Activated CD4-positive, alpha-beta T cell treated with anti-CD3 and anti-CD28 coated beads for 36 hours (primary cell): Measurements from ENCODE around the gene CUL4A. TPM values are rescaled to one million over a fixed set of nuclear protein-coding genes. Genes with fewer than 3 reads are reported as not detected.
"Not testable (repeated sequence)": the region's sequence is repeated elsewhere in the genome, so short reads cannot be mapped to it uniquely, and the experiment has no call there.

ENCODE experiments used
- ATAC-seq: fragments of 200-7000 bp; cut with Tn5 transposase; one replicate; pipeline ENCODE4 v1.10.0; 2021; ENCODE audit warnings: mild to moderate bottlenecking, moderate library complexity
- CTCF ChIA-PET: fragments of 350-600 bp; sonication (Branson Sonifier 250); formaldehyde crosslinking; loops from one replicate; lab custom pipeline; 2021; ENCODE audit warnings: antibody characterized with exemption; lab: Charles Lee
- POLR2A ChIA-PET: fragments of 350-600 bp; sonication (Branson Sonifier 250); formaldehyde crosslinking; loops from one replicate; lab custom pipeline; 2021; ENCODE audit warnings: antibody characterized with exemption, inconsistent platforms; lab: Charles Lee
- DNase-seq: peaks from one replicate; pipeline ENCODE4 v3.0.0-alpha.2; 2020
- H3K27ac Mint-ChIP-seq: one replicate; pipeline ENCODE4 v1.8.0; 2021; ENCODE audit warnings: mixed read lengths
- H3K27me3 Mint-ChIP-seq: one replicate; pipeline ENCODE4 v1.8.0; 2021; ENCODE audit warnings: mixed read lengths
- H3K36me3 Mint-ChIP-seq: one replicate; pipeline ENCODE4 v1.8.0; 2021; ENCODE audit warnings: low read depth, mixed read lengths
- H3K4me1 Mint-ChIP-seq: one replicate; pipeline ENCODE4 v1.8.0; 2021; ENCODE audit warnings: mixed read lengths
- H3K4me3 Mint-ChIP-seq: one replicate; pipeline ENCODE4 v1.8.0; 2021; ENCODE audit warnings: mild to moderate bottlenecking, moderate library complexity, mixed read lengths
- H3K9me3 Mint-ChIP-seq: one replicate; pipeline ENCODE4 v1.8.0; 2021; ENCODE audit warnings: low read depth, mixed read lengths
- intact Hi-C, 2 experiments: fragments of 100-400 bp; cut with DNase I in 1 of 2; cut with micrococcal nuclease in 1 of 2; formaldehyde crosslinking; loops; one replicate each; pipeline versions ENCODE4 v1.14.2 to v1.15.1; 2022 to 2024; cut with DNase I, micrococcal nuclease
- microRNA-seq: library from miRNA; unstranded; fragments of <30 nt; microRNA quantifications from one replicate; pipeline ENCODE4 v1.2.0, GENCODE V29; 2021; ENCODE audit warnings: borderline replicate concordance
- total RNA-seq, 2 experiments: library from RNA; stranded (reverse); gene quantifications; one replicate each; pipeline ENCODE4 v1.2.3, GENCODE V29; 2021

CUL4A gene
- total RNA-seq, 2 experiments from 2014 or later, result 81.7 to 87.4 TPM

DNA sequence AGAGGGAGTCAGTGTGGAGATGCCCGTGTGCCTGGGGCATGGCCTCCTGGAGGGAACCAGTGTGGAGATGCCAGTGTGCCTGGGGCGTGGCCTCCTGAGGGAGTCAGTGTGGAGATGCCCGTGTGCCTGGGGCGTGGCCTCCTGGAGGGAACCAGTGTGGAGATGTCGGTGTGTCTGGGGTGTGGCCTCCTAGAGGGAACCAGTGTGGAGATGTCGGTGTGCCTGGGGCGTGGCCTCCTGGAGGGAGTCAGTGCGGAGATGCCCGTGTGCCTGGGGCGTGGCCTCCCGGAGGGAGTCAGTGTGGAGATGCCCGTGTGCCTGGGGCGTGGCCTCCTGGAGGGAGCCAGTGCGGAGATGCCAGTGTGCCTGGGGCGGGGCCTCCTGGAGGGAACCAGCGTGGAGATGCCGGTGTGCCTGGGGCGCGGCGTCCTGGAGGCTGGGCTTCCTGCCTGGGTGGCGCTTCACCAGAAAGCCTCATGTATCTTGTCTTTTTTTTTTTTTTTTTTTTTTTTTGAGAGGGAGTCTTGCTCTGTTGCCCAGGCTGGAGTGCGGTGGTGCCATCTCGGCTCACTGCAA, 105.6 kb downstream of the CUL4A start:
- H3K36me3 Mint-ChIP-seq, DNase-seq, ATAC-seq, H3K27ac Mint-ChIP-seq, H3K4me3 Mint-ChIP-seq, CTCF ChIA-PET, intact Hi-C loops, H3K27me3 Mint-ChIP-seq, POLR2A ChIA-PET, H3K4me1 Mint-ChIP-seq, H3K9me3 Mint-ChIP-seq: not testable (repeated sequence)

- Mint-ChIP-seq H3K36me3 (peaks cover 9% of the 10 kb centered on the region), H3K4me3 (no peak overlapping the region), H3K9me3 (no peaks in the 10 kb centered on the region), H3K27me3 (no peaks in the 10 kb centered on the region), H3K27ac (no peak overlapping the region), H3K4me1 (no peaks in the 10 kb centered on the region)
- ChIA-PET CTCF (no interaction called here), POLR2A (no interaction called here)
- ATAC-seq (no peak), DNase-seq (no peak)
- intact Hi-C loops, result no loop called here
Observed at GRCh38 chr13:113315992-113316391, 106.6 kb downstream of the CUL4A start.

Small RNAs within 50 kb of the gene (microRNA-seq; reads per million reads assigned to microRNA genes)
- gene MIR8075, result not detected

Other genes starting within 250 kb of the CUL4A start
- gene MCF2L, start 240.4 kb upstream of the CUL4A start, total RNA-seq, result 1 to 10 TPM; 8.4 to 8.7 TPM
- gene F7, start 103.8 kb upstream of the CUL4A start, total RNA-seq, result under 1 TPM; 0.11 to 0.12 TPM
- gene F10, start 86.8 kb upstream of the CUL4A start, total RNA-seq, result not detected
- gene PROZ, start 51.0 kb upstream of the CUL4A start, total RNA-seq, result not detected
- 10 to 100 TPM; 66.7 to 72.8 TPM for gene PCID2, start 944 bp upstream of the CUL4A start, total RNA-seq
- gene LAMP1, start 87.6 kb downstream of the CUL4A start, total RNA-seq, result 10 to 100 TPM; 32.2 to 36.0 TPM
- gene GRTP1, start 154.5 kb downstream of the CUL4A start, total RNA-seq, result 1 to 10 TPM; 1.6 to 2.1 TPM
- under 1 TPM; 0.25 to 0.49 TPM for gene ADPRHL1, start 243.9 kb downstream of the CUL4A start, total RNA-seq